Activated naive CD4-positive, alpha-beta T cell treated with anti-CD3 and anti-CD28 coated beads, Interleukin-2, amount 10 ng/mL, durations not matched to agents 7 days and 5 days (primary cell): Measurements from ENCODE around the gene ARL15.

Experiments
- CTCF ChIA-PET: fragments of 350-600 bp; sonication (Branson Sonifier 250); formaldehyde crosslinking; loops from one replicate; lab custom pipeline; 2021; ENCODE audit warnings: antibody characterized with exemption; lab: Charles Lee
- DNase-seq: peaks from one replicate; pipeline ENCODE4 v3.0.0-alpha.2; 2020
- H3K27ac Mint-ChIP-seq: one replicate; pipeline ENCODE4 v1.8.0; 2021; ENCODE audit warnings: mild to moderate bottlenecking, moderate library complexity, mixed read lengths
- H3K27me3 Mint-ChIP-seq: one replicate; pipeline ENCODE4 v1.8.0; 2021; ENCODE audit warnings: mild to moderate bottlenecking, mixed read lengths
- H3K36me3 Mint-ChIP-seq: one replicate; pipeline ENCODE4 v1.8.0; 2021; ENCODE audit warnings: mixed read lengths
- H3K4me1 Mint-ChIP-seq: one replicate; pipeline ENCODE4 v1.8.0; 2021; ENCODE audit warnings: mixed read lengths
- H3K4me3 Mint-ChIP-seq: one replicate; pipeline ENCODE4 v1.8.0; 2021; ENCODE audit warnings: mild to moderate bottlenecking, moderate library complexity, mixed read lengths
- H3K9me3 Mint-ChIP-seq: one replicate; pipeline ENCODE4 v1.8.0; 2021; ENCODE audit warnings: mixed read lengths

Gene ARL15

GRCh38 chr5:54288568-54289217, 21.7 kb downstream of the ARL15 start:
- CTCF ChIA-PET: no interaction called here

GRCh38 chr5:54285686-54286085, 24.7 kb downstream of the ARL15 start:
- Mint-ChIP-seq H3K36me3 (peaks cover 3% of the 10 kb centered on the region), H3K4me3 (no peak overlapping the region), H3K9me3 (peaks cover 8% of the 10 kb centered on the region), H3K4me1 (no peaks in the 10 kb centered on the region), H3K27me3 (no peaks in the 10 kb centered on the region), H3K27ac (no peak overlapping the region)
- CTCF ChIA-PET: no interaction called here
- no peak for DNase-seq

More at GRCh38 chr5:54288568-54289217, 21.7 kb downstream of the ARL15 start:
- Mint-ChIP-seq H3K27me3 (no peaks in the 10 kb centered on the region), H3K4me3 (no peak overlapping the region), H3K9me3 (peaks cover 8% of the 10 kb centered on the region), H3K36me3 (peaks cover 3% of the 10 kb centered on the region), H3K4me1 (no peaks in the 10 kb centered on the region), H3K27ac (no peak overlapping the region)
- no peak for DNase-seq

DNA sequence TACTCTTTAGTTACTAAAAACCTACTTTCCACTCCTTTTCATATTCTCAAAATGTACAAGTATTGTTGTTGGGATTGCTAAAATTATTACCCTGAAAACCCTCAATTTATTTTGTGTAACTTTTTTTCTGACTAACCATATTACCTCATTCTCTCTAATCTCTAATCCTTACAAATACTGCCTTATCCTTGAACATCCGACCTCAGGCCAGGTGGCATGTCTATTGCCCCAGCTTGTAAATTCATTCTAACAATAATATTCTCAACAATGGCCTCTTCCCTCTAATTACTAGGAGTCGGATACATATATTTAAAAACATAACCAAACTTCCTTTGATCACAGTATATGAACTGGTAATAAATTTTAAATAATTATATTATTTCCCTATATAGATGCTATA, 25.8 kb downstream of the ARL15 start:
- Mint-ChIP-seq H3K4me3 (no peak overlapping the region), H3K9me3 (peaks cover 11% of the 10 kb centered on the region), H3K4me1 (no peaks in the 10 kb centered on the region), H3K36me3 (peaks cover 7% of the 10 kb centered on the region), H3K27ac (no peak overlapping the region), H3K27me3 (no peaks in the 10 kb centered on the region)
- CTCF ChIA-PET: no interaction called here
- no peak for DNase-seq

DNA sequence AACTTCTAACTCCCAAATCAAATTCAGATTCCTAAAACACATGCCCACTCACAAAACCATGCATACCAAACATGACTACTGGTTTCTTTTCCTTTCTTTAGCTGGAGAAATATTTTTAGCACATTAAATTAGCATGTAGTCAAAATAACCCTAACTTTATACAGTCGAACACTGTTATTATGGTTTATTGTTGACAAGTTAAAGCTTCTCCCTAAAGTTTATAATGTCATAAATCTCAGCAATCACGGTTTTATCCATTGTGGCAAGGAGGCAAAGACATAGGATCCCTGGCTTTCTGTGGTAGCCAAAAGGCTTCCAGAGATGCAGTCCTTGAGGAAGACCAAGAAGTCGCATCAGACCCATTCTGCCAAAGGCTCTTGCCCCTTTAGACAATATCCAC, 27.5 kb downstream of the ARL15 start:
- H3K9me3 Mint-ChIP-seq: peaks cover 10% of the 10 kb centered on the region

DNA sequence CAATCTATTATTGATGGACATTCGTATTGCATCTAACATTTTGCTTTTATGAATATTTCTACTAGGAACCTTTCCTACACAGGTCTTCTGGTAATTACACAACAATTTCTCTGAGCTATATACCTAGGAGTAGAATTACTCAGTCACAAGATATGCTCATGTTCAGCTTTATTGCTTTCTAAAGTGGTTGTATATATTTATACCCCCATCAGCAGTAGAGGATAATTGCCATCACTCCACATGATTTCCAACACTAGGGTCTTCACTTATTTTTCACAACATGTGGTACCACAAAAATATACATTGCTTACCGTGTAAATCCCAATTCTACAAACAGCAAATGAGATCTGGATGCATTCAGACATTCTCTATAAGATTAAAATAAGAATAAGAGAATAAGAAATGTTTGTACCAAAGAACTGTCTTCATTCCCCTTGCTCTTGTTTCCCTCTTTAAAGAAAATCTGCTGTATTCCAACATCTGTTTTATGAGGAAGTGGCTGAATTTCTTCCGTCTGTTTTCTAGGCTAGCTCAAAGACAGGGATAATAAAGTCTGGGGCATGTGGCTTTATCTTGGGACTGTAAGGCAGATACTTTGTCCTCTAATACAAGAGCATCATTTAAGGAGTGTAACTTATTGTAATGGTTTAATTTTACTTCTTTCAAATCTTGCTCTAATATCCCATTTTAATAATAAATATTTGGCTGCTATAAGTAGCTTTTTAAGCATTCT, 28.2 kb downstream of the ARL15 start:
- Mint-ChIP-seq H3K9me3 (peaks cover 8% of the 10 kb centered on the region), H3K36me3 (peaks cover 6% of the 10 kb centered on the region), H3K27ac (no peak overlapping the region), H3K4me3 (no peak overlapping the region), H3K27me3 (no peaks in the 10 kb centered on the region), H3K4me1 (no peaks in the 10 kb centered on the region)
- CTCF ChIA-PET: no interaction called here
- DNase-seq: no peak

More for the DNA sequence above, 27.5 kb downstream of the ARL15 start:
- Mint-ChIP-seq H3K27me3 (no peaks in the 10 kb centered on the region), H3K36me3 (peaks cover 7% of the 10 kb centered on the region), H3K27ac (no peak overlapping the region), H3K4me1 (no peaks in the 10 kb centered on the region), H3K4me3 (no peak overlapping the region)
- CTCF ChIA-PET: no interaction called here
- no peak for DNase-seq

DNA sequence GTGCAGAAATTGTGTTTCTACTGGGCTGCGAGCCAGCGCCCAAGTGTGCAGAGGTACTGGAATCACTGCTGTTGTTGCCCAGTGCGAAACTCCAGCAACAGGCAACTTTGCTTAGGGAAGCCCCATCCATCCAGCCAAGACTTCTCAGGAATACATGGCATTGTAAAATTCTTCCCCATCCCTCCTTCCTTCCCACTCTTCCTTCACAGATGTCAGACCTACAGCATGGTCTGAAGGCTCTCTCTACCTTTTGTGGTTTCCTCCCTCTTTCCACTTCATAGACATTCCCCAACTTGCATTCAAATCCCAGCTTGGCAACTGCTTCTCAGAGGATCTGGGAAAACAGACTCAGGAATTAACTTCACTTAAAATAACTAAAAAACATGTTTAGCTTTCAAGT, 30.4 kb downstream of the ARL15 start:
- peaks cover 4% of the 10 kb centered on the region for H3K36me3 Mint-ChIP-seq
- no peak overlapping the region for H3K4me3 Mint-ChIP-seq
- DNase-seq: no peak
- H3K4me1 Mint-ChIP-seq: no peaks in the 10 kb centered on the region
- H3K9me3 Mint-ChIP-seq: peaks cover 3% of the 10 kb centered on the region
- CTCF ChIA-PET: interaction anchor here (1.3 kb wide), 1 partner anchor 210 kb away, joined by 3 read pairs; no protein-coding TSS in a partner anchor
- H3K27me3 Mint-ChIP-seq: no peaks in the 10 kb centered on the region
- H3K27ac Mint-ChIP-seq: no peak overlapping the region

DNA sequence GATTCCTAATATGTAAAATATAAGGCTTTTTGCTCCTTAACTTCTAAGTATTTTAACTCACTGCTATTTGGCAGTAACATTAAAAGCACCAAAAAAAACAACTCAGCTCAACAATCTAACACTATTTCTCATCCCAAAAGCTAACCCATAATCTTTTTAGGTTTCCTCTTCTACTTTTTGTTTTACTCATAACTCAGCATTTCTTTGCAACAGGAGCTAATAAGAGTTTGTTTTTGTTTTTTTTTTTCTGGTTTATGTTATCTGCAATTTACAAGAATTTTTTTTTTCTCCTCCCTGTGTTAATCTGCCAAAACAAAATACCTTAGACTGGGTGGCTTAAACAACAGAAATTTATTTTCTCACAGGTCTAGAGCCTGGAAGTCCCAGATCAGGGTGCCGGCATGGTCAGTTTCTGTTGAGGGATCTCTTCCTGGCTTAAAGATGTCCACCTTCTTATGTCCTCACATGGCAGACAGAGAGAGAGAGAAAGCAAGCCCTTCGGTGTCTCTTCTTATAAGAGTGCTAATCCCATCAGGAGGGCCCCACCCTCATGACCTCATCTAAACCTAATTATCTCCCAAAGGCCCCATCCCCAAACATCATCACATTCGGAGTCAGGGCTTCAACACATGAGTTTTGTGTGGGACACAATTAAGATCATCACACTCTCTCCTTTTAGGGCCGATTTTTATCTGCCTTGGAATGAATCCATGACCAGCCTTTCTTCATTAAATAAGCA, 31.2 kb downstream of the ARL15 start:
- no peak overlapping the region for H3K27ac Mint-ChIP-seq
- peaks cover 3% of the 10 kb centered on the region for H3K9me3 Mint-ChIP-seq
- H3K36me3 Mint-ChIP-seq: peaks cover 4% of the 10 kb centered on the region
- H3K4me3 Mint-ChIP-seq: no peak overlapping the region
- H3K27me3 Mint-ChIP-seq: no peaks in the 10 kb centered on the region
- CTCF ChIA-PET: interaction anchor here (0.6 to 0.7 kb wide), 2 partner anchors 570 to 1082 kb away, joined by 3 to 4 read pairs; no protein-coding TSS in a partner anchor
- DNase-seq: no peak
- no peaks in the 10 kb centered on the region for H3K4me1 Mint-ChIP-seq

DNA sequence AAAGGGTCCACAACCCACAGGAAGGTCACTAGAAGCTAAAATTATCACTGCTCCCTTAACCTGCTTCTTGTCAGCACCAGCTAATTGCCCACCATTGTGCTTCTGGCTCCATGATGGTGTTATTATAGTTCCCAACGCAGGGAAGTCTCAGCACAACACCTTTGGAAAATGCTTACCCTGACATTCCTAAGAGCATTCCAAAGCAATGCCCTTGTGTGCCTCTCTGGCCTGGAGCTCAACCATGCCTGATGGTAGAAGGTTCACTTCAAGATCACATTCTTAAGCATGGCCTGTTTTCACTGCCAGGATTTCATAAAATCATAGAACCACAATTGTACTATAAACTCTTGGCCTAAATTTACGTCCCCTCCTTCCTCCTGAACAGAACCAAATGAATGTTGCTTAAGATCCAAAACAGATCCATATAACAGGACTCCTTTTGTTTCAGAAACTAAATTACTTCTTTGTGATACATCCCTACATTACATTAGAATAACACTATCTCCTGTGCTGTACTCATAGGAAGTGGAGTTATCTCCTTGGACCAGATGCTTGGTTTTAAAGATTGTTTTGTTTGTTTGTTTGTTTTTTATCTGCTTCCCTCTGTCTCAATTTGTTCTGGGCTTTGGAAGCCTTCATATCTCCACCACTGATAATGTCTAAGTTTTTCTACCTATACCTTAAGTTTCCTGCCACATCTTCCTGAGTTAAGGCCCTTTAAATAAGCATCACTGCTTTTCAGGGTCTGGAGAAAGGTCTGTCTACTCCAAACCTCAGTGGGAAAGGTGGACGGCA, 32.1 kb downstream of the ARL15 start:
- CTCF ChIA-PET: interaction anchor here (0.7 kb wide), 1 partner anchor 569 kb away, joined by 4 read pairs; no protein-coding TSS in a partner anchor
- DNase-seq: no peak

GRCh38 chr5:54276048-54276447, 34.3 kb downstream of the ARL15 start:
- CTCF ChIA-PET: no interaction called here
- Mint-ChIP-seq H3K4me3 (no peak overlapping the region), H3K4me1 (no peaks in the 10 kb centered on the region), H3K27ac (no peak overlapping the region), H3K27me3 (no peaks in the 10 kb centered on the region), H3K36me3 (peaks cover 4% of the 10 kb centered on the region), H3K9me3 (peaks cover 3% of the 10 kb centered on the region)
- DNase-seq: no peak

More for the DNA sequence above, 32.1 kb downstream of the ARL15 start:
- Mint-ChIP-seq H3K36me3 (peaks cover 4% of the 10 kb centered on the region), H3K27ac (peak overlapping the region; percentile 29), H3K4me1 (no peaks in the 10 kb centered on the region), H3K4me3 (no peak overlapping the region), H3K27me3 (no peaks in the 10 kb centered on the region), H3K9me3 (peaks cover 3% of the 10 kb centered on the region)

DNA sequence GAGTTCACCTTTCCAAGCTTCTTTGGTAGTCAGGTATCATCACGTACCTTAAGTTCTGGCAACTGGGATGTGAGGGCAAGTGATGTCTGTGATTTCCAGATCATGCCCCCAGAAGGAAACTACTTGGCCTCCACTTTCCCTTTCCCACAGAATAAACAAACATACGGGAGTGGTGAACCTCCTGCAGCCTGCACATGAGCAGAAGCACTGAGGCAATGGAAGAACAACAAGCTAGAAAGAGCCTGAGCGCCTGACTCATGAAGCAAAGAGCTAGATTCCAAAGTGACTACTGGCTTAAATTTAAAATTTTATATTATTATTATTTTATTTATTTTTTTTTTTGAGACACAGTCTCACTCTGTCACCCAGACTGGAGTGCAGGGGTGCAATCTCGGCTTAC, 35.0 kb downstream of the ARL15 start:
- Mint-ChIP-seq H3K36me3 (peaks cover 4% of the 10 kb centered on the region), H3K27ac (no peak overlapping the region), H3K27me3 (no peaks in the 10 kb centered on the region), H3K4me1 (no peaks in the 10 kb centered on the region), H3K4me3 (no peak overlapping the region), H3K9me3 (peaks cover 3% of the 10 kb centered on the region)
- DNase-seq: no peak
- CTCF ChIA-PET: no interaction called here

DNA sequence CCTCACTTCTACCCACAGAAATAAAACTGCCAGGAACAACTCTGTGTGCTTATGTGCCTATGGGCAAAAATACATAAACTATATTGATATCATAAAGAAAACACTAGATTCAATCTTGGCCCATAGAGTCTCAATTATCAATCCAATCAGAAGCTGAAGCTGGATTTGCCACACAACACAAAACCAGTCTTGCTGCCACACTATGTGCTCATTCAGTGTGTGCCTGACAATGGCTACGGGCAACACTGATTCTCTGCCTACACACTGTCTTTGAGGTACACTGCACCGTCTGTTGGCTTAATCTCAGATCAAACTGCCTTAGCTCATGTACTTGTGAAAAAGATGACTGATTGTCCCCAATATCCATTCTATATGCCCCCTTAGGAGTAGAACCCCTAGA, 35.4 kb downstream of the ARL15 start:
- no peaks in the 10 kb centered on the region for H3K9me3 Mint-ChIP-seq
- no peak for DNase-seq
- peaks cover under 1% of the 10 kb centered on the region for H3K36me3 Mint-ChIP-seq
- H3K4me1 Mint-ChIP-seq: no peaks in the 10 kb centered on the region
- H3K27me3 Mint-ChIP-seq: no peaks in the 10 kb centered on the region
- H3K27ac Mint-ChIP-seq: no peak overlapping the region
- H3K4me3 Mint-ChIP-seq: no peak overlapping the region
- CTCF ChIA-PET: no interaction called here

GRCh38 chr5:54273715-54274114, 36.7 kb downstream of the ARL15 start:
- H3K4me1 Mint-ChIP-seq: no peaks in the 10 kb centered on the region
- CTCF ChIA-PET: no interaction called here
- no peak overlapping the region for H3K27ac Mint-ChIP-seq
- no peak overlapping the region for H3K4me3 Mint-ChIP-seq
- no peaks in the 10 kb centered on the region for H3K27me3 Mint-ChIP-seq
- no peak for DNase-seq
- H3K9me3 Mint-ChIP-seq: no peaks in the 10 kb centered on the region
- no peaks in the 10 kb centered on the region for H3K36me3 Mint-ChIP-seq

- Mint-ChIP-seq H3K36me3 (no peaks in the 10 kb centered on the region), H3K4me1 (no peaks in the 10 kb centered on the region), H3K9me3 (no peaks in the 10 kb centered on the region), H3K27me3 (no peaks in the 10 kb centered on the region), H3K27ac (no peak overlapping the region), H3K4me3 (no peak overlapping the region)
- CTCF ChIA-PET: no interaction called here
- no peak for DNase-seq
These were observed 37.6 kb downstream of the ARL15 start for GRCh38 chr5:54272746-54273145.

DNA sequence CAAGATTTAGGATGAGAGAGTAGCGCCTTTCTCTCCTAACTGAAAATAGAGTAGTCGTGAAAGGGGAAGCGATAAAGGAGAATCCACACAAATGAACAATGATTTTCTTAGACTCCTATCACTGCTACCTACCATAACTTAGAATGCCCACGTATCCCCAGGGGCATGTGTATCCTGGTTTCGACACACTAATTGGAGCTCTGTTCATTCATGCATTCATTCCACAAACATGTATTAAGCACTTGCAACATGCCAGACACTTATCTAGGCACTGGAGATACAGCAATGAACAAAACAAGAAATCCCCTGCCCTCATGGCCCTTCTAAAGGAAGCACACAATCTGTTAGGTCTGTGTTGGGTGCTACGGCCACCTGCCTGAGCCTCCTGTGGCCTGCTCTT, 40.0 kb downstream of the ARL15 start:
- Mint-ChIP-seq H3K27me3 (no peaks in the 10 kb centered on the region), H3K27ac (no peak overlapping the region), H3K9me3 (no peaks in the 10 kb centered on the region), H3K4me3 (no peak overlapping the region), H3K4me1 (no peaks in the 10 kb centered on the region), H3K36me3 (no peaks in the 10 kb centered on the region)
- DNase-seq: no peak
- CTCF ChIA-PET: no interaction called here
